Neural progenitor cell (in vitro differentiated cells): Measurements from ENCODE around the gene SELENOO.

Experiments
- EZH2phosphoT487 ChIP-seq: fragments of 200-600 bp; sonication (generic); IDR thresholded peaks from 2 replicates; pipeline ENCODE4 v1.6.1; 2017; ENCODE audit warnings: antibody characterized with exemption
- TF ChIP-seq, protein P1 (sequence below): fragments of 200-600 bp; sonication (generic); IDR thresholded peaks from 2 replicates; pipeline ENCODE4 v1.5.1; 2017; ENCODE audit warnings: antibody characterized with exemption, mild to moderate bottlenecking

DNA sequence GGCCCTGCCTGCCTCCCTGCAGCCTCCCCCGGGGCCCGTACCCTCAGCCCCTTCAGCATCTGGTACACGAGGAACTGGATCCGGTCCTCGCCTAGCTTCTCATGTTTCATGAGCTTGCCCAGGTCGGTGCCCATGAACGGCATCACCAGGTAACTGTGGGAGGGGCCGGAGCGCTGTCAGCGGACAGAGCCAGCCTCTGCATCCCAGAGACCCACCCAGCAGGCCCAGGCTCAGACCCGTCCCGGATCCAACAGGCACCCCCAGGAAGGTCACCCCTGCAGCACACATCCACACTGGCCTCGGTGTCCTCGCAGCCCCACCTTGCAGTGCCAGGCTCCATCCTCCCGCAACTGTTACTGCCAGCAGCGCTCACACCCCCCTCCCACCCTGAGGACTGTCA, 56.2 kb downstream of the SELENOO start:
- TF ChIP-seq, protein P1, sequence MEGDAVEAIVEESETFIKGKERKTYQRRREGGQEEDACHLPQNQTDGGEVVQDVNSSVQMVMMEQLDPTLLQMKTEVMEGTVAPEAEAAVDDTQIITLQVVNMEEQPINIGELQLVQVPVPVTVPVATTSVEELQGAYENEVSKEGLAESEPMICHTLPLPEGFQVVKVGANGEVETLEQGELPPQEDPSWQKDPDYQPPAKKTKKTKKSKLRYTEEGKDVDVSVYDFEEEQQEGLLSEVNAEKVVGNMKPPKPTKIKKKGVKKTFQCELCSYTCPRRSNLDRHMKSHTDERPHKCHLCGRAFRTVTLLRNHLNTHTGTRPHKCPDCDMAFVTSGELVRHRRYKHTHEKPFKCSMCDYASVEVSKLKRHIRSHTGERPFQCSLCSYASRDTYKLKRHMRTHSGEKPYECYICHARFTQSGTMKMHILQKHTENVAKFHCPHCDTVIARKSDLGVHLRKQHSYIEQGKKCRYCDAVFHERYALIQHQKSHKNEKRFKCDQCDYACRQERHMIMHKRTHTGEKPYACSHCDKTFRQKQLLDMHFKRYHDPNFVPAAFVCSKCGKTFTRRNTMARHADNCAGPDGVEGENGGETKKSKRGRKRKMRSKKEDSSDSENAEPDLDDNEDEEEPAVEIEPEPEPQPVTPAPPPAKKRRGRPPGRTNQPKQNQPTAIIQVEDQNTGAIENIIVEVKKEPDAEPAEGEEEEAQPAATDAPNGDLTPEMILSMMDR: no peak
- TF ChIP-seq EZH2phosphoT487: no peak
